Measurements from ENCODE around the gene PQBP1. TPM values are rescaled to one million over a fixed set of nuclear protein-coding genes. Genes with fewer than 3 reads are reported as not detected.

The PQBP1 gene
- total and polyA plus RNA-seq, 2 donors from 2014 or later: 61.3 to 93.4 TPM

DNA sequence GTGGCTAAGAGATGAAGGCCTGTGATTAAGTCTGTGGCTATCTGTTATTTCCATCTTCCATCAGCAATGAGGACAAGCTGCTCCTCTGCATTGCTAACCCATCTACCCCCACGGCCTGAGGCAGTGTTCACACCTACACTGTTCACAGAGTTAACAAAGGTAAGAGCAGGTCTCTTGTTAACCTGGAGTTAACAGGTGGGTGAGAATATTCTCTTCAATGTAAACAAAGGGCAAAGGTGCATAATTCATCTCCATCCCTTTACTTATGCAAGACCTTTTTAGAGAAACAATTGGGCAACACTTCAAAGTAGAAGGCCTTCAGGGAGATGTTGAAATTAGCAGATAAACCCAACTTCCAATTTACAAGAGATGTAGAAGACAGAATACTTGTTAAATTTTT, 10.9 kb downstream of the PQBP1 start:
- Histone ChIP-seq H3K36me3 (ENCODE audit: control insufficient read depth in 2 of 3, insufficient read depth in 3 of 3, low read length in 3 of 3) (peaks cover 0 to 8% (median 3%) of the 10 kb centered on the region in 3 donors), H3K4me3 (ENCODE audit: low read length in 3 of 3) (no peak overlapping the region), H3K27me3 (ENCODE audit: control insufficient read depth, insufficient read depth, low read length) (no peaks in the 10 kb centered on the region), H3K9me3 (ENCODE audit: control insufficient read depth in 2 of 3, insufficient read depth in 1 of 3, low read length in 3 of 3) (no peaks in the 10 kb centered on the region), H3K9ac (ENCODE audit: low read length in 3 of 3) (no peak overlapping the region), H3K4me1 (ENCODE audit: control insufficient read depth in 2 of 3, insufficient read depth in 2 of 3, low read depth in 1 of 3, low read length in 3 of 3) (peaks cover 0 to 10% (median 0%) of the 10 kb centered on the region in 3 donors), H3K27ac (ENCODE audit: low read depth in 2 of 2, low read length in 2 of 2) (no peak overlapping the region)
- intact Hi-C loops (cut with DNase I): no loop called here
- FAIRE-seq (no peak), DNase-seq (no peak)
- TF ChIP-seq, protein P1, sequence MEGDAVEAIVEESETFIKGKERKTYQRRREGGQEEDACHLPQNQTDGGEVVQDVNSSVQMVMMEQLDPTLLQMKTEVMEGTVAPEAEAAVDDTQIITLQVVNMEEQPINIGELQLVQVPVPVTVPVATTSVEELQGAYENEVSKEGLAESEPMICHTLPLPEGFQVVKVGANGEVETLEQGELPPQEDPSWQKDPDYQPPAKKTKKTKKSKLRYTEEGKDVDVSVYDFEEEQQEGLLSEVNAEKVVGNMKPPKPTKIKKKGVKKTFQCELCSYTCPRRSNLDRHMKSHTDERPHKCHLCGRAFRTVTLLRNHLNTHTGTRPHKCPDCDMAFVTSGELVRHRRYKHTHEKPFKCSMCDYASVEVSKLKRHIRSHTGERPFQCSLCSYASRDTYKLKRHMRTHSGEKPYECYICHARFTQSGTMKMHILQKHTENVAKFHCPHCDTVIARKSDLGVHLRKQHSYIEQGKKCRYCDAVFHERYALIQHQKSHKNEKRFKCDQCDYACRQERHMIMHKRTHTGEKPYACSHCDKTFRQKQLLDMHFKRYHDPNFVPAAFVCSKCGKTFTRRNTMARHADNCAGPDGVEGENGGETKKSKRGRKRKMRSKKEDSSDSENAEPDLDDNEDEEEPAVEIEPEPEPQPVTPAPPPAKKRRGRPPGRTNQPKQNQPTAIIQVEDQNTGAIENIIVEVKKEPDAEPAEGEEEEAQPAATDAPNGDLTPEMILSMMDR (IDR thresholded peaks at IDR 0.05; ENCODE audit: borderline replicate concordance, extremely low read depth, insufficient read depth): no peak

DNA sequence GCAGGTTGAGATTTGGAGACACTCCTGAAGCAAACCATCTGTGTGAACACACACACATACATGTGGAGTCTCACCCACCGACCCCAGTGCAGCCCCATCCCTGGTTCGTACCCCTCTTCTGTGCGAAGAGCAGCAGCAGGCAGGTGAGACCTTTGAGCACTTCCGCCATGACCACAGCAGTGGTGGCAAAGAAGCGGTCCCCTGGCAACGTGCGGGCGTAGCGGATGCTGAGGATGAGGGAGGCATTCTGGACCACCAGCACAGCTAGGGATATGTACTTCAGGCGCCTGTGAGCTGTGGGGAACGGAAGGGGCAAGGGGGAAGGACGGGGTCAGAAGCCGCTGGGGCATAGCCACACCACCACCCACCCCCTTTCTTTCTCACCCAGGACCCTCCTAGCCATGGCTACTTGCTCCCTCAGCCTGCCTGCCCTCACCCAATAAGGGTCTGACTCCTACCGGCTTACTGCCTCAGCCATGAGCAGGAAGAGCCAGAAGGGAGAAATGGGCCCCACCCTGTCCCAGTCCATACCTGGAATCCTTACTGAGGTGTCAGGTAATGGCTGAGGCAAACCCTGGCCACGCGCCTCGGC, 12.1 kb downstream of the PQBP1 start:
- H3K4me3 ChIP-seq (ENCODE audit: low read length in 3 of 3): no peak overlapping the region
- intact Hi-C loops (cut with DNase I): no loop called here
- H3K9ac ChIP-seq (ENCODE audit: low read length in 3 of 3): no peak overlapping the region
- TF ChIP-seq, protein P1 (IDR thresholded peaks at IDR 0.05; ENCODE audit: borderline replicate concordance, extremely low read depth, insufficient read depth): no peak
- no peaks in the 10 kb centered on the region for H3K9me3 ChIP-seq (ENCODE audit: control insufficient read depth in 2 of 3, insufficient read depth in 1 of 3, low read length in 3 of 3)
- H3K27me3 ChIP-seq (ENCODE audit: control insufficient read depth, insufficient read depth, low read length): no peaks in the 10 kb centered on the region
- no peak overlapping the region for H3K27ac ChIP-seq (ENCODE audit: low read depth in 2 of 2, low read length in 2 of 2)
- DNase-seq (peak in 1 of 5 donors; percentile 56), FAIRE-seq (no peak)
- peaks cover 0 to 10% (median 0%) of the 10 kb centered on the region in 3 donors for H3K4me1 ChIP-seq (ENCODE audit: control insufficient read depth in 2 of 3, insufficient read depth in 2 of 3, low read depth in 1 of 3, low read length in 3 of 3)
- H3K36me3 ChIP-seq (ENCODE audit: control insufficient read depth in 2 of 3, insufficient read depth in 3 of 3, low read length in 3 of 3): peaks cover 0 to 6% (median 0%) of the 10 kb centered on the region in 3 donors

DNA sequence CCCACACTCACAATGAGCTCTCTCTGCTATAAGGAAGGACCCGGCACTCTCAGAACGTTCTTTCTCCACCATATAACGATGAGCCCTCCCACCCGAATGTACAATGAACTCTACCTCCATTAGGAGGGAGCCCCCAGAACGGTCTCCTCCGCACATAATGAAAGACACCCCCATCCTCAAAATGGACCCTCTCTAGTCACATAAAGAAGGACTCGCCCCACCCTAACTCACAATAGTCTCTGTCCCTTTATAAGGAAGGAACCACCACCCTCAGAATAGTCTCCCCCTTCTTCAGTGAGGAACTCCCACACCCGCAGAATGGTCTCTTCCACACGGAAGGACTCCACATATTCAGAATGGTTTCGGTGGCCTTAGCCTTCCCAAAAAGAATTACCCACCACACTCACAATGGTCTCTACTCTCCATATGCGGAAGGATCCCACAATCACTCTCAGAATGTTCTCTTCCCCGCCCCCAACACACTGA, 13.2 kb downstream of the PQBP1 start:
- Histone ChIP-seq H3K4me3 (ENCODE audit: low read length in 3 of 3) (peak overlapping the region; percentile 93 to 96 (median 94)), H3K4me1 (ENCODE audit: control insufficient read depth in 2 of 3, insufficient read depth in 2 of 3, low read depth in 1 of 3, low read length in 3 of 3) (peaks cover 0 to 10% (median 0%) of the 10 kb centered on the region in 3 donors), H3K27ac (ENCODE audit: low read depth in 2 of 2, low read length in 2 of 2) (no peak overlapping the region), H3K27me3 (ENCODE audit: control insufficient read depth, insufficient read depth, low read length) (no peaks in the 10 kb centered on the region), H3K9me3 (ENCODE audit: control insufficient read depth in 2 of 3, insufficient read depth in 1 of 3, low read length in 3 of 3) (no peaks in the 10 kb centered on the region), H3K36me3 (ENCODE audit: control insufficient read depth in 2 of 3, insufficient read depth in 3 of 3, low read length in 3 of 3) (no peaks in the 10 kb centered on the region), H3K9ac (ENCODE audit: low read length in 3 of 3) (peak overlapping the region; percentile 55 to 87 (median 69))
- TF ChIP-seq, protein P1 (IDR thresholded peaks at IDR 0.05; ENCODE audit: borderline replicate concordance, extremely low read depth, insufficient read depth): no peak
- FAIRE-seq: no peak
- peak in 2 of 5 donors; percentile 6 to 21 for DNase-seq
- intact Hi-C loops (cut with DNase I): no loop called here

Measured in kidney (tissue), 14 donors.